Ramos (cell line): ENCODE data around the gene ANG.
"Not testable (repeated sequence)": the region's sequence is repeated elsewhere in the genome, so short reads cannot be mapped to it uniquely, and the experiment has no call there.

Experiments used
- in situ Hi-C: fragments of 300-500 bp; cut with MboI; formaldehyde crosslinking; loops from one replicate; pipeline ENCODE4 v1.14.3; 2022; ENCODE audit warnings: low sequenced_read_pairs; ENCODE audit not compliant: unreplicated experiment

The ANG gene

DNA sequence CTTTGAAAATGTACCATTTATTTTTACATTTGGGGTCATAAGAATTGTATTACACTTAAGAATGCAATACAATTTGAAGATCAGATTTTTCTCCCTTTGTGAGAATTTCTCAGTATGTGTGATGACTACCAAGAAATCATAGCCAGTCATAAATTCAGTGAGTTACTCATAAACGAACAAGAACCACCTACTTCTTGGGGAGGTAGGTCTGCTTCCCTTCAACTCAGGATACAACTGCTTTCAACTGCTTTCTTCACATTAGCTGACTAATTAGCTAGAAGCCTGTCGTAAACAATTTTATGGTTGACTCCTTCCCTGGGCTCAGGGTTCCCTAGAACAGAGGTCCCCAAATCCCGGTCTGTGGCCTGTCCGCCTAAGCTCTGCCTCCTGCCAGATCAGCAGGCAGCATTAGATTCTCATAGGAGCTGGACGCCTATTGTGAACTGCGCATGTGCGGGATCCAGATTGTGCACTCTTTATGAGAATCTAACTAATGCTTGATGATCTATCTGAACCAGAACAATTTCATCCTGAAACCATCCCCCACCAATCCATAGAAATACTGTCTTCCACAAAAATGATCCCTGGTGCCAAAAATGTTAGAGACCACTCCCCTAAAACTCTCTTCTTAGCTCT is 3.7 kb downstream of the ANG start:
- in situ Hi-C loops: no loop called here

DNA sequence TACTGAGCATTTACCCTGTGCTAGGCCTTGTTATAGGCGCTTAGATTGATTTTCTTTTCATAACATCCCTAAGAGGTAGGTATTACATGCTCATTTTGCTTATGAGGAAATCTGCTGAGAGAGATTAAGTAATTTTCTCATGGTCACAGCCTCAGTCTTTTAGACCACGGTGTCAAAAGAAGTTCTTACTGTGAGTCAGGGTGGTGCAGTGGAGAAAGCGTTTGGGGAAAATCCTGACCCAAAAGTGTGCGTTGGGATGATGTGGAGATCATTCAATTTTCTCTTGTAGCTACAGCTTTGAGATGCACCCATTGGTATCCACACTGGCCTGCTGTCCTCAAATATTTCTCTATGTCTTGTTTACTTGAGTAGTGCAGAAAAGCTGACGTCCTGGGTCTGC is 8.2 kb downstream of the ANG start:
- in situ Hi-C loops: no loop called here

DNA sequence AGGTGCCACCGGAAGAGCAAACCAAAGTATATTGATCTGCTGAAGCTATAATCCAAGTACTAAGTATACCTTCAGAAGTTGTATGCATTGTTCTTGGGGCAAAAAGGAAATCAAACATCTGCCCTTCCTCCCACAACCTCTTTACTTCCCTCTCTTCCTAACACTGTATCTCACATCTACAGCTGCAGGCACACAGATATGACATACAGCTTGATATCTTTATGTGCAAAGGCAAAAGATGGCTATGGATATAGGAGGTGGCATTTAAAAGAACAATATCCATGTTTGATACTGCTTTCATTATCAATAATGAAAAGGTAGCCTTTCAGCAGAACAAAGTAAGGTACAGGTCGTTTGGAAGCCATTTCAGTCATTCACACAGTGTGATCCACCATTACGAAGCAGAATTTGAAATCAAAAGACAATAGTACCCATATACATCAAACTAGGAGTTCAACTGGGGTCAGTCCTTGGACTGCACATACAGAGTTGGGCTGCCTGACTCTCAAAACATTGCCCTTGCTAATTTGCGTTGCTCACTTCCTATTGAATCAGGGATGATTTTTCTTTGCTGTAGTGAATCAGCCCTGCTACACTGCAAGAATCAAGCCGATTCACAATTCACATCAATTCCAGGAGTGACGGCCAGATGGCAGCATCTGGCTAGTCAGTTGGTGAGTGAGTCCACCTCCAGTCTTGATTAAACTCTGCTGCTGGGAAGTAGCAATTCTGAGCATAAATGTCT is 8.9 kb downstream of the ANG start:
- in situ Hi-C loops: no loop called here

DNA sequence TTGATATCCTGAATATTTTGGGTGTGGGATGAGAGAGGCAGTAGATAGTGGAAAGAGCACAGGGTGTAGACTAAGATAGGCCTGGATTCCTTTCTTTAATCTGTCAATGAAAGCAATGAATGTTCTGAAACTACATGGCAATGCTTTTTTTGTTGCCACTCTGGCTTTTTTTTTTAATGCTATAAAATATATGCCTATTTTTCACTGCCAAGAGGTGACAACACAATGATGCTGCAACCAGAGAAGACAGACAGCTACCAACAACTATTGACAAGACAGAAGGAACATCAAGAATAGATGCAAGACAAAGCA is 9.4 kb downstream of the ANG start:
- in situ Hi-C loops: no loop called here

DNA sequence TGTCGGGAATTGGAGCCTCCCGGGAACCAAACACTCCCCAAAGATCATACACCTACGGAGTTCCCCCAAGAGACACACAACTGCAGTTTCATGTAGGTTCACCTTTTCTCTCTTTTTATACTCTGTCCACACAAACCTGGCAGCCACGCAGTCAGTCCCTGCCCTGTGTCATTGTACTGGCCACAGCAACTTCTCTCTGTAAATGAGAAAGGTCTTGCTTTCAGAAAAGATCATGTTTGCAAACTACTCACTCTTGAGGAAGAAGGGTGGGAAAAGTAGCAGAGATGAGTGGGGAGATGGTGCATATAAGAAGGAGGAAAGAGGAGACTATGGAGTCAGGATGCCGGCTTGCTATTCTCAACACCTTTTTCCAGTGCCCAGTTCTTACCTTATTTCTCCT is 10.4 kb downstream of the ANG start:
- in situ Hi-C loops: no loop called here

DNA sequence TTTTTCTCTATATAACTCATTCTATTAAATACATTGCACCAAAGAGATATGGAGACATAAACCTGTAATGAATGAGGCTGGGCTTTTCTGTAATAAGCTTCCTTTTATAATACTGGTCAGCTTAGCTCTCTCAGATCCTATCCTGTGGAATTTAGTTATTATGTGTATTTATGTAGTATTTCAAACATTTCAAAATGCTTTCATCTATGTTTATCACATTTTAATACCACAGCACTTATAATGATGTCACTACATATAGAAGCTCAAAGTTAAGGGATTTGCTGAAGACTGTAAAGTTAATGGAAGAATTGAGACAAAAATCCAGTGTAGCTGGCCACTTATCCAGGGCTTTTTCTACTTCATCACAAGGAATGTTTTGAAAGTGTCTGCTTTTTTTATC is 11.4 kb downstream of the ANG start:
- in situ Hi-C loops: no loop called here

DNA sequence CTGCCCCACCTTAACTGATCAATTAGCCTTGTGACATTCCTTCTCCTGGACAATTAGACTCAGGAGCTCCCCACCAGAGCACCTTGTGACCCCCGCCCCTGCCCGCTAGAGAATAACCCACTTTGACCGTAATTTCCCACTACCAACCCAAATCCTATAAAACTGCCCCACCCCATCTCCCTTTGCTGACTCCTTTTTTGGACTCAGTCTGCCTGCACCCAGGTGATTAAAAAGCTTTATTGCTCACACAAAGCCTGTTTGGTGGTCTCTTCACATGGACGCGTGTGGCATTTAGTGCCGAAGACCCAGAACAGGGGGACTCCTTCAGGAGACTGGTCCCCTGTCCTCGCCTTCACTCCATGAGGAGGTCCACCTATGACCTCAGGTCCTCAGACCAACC is 12.4 kb downstream of the ANG start:
- in situ Hi-C loops: not testable (repeated sequence)

DNA sequence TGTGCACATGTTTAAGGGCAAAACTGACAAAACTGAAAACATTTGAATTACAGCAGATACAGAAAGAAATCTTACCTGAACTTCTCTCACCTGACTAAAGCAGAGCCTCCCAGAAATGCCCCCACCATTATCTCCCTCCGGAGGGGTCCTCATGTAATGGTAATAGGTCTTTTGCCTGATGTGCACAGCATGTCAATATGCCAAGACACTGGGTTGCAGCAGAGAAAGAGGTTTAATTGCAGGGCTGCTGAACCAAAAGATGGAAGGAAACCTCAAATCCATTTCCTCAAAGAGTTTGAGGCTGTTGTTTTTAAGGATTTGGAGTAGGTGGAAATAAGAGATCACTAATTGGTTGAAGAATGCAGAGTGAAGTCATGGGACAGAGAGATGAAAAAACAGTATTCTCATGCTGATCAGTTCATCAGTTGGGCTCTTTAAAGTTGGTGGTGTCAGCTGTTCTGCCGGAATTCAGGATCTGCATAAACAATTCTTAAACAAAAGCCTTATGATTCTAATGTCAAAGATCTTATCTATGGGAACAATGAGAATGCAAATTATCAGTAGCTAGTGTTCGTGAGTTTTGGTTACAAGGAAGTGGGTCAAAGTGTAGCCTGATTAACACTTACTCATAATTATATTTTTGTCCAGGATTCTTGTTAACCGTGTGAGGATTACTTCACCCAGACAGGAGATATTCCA is 18.2 kb downstream of the ANG start:
- in situ Hi-C loops: no loop called here

DNA sequence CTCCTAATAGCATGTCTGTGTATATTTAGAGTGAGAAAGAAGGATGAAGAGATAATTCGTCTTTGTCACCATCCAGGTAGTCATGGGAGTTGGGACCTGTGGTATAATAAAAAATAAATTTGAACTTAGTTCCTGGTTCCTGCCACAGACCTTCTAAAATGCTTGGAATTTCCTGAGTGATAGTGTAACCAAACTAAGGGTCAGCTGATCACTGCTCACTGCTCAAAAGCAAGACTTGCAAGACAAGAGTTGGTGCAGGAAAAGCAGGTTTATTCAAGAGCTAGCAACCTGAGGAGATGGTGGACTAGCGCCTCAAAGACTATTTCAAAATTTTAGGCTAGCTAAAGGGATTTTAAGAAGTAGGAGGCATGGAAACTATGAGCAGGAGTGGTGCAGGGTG is 19.1 kb downstream of the ANG start:
- in situ Hi-C loops: no loop called here

DNA sequence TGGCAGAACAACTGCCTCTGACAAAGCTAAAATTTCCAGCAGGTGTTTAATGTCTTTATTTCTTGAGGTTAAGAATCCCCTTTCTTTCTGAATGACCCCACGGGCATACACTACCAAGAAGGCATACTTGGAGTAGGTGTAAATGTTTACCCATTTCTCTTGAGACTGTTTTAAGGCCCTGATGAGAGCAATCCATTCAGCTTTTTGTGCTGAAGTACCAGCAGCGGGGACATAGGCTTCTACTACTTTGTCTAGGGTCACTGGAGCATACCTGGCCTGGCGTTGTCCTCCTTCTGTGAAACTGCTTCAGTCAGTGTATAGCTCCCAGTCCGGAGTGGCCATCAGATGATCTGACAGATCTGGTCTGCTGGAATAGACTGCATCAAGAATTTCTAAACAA is 22.7 kb downstream of the ANG start:
- in situ Hi-C loops: no loop called here

DNA sequence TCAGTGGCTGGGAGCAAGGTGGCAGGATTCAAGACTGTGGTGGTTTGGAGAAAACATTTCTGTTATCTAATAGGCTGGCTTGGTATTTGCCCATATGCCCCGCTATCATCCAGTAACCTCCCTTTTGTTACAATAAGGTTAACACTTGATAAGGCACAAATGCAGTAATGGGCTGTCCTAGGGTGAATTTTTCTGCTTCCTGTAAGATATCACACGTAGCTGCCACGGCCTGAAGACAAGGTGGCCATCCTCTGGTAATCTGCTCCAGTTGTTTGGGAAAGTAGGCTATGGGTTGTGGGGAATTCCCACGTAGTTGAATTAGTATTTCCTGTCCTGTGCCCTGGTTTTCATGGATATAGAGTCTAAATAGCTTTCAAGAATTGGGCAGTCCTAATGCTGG is 23.1 kb downstream of the ANG start:
- in situ Hi-C loops: no loop called here

DNA sequence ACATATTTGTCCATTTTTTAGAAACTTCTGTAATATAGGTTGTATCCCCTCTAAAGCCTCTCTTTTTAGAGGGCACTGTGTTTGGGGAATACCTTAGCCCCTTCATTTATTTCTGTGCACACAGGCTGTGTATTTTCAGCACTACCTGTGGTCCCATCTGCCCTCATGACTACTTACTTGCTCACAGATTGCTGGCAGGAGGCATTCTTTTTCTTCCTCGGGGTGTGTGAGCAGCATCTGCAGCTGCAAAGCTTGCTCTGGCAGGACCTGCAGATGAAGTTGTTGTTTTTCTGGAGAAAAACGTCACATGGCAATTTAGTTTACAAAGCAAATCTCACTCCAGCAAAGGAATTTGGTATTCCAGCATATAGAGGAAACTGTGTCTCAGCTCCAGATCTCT is 24.3 kb downstream of the ANG start:
- in situ Hi-C loops: no loop called here

DNA sequence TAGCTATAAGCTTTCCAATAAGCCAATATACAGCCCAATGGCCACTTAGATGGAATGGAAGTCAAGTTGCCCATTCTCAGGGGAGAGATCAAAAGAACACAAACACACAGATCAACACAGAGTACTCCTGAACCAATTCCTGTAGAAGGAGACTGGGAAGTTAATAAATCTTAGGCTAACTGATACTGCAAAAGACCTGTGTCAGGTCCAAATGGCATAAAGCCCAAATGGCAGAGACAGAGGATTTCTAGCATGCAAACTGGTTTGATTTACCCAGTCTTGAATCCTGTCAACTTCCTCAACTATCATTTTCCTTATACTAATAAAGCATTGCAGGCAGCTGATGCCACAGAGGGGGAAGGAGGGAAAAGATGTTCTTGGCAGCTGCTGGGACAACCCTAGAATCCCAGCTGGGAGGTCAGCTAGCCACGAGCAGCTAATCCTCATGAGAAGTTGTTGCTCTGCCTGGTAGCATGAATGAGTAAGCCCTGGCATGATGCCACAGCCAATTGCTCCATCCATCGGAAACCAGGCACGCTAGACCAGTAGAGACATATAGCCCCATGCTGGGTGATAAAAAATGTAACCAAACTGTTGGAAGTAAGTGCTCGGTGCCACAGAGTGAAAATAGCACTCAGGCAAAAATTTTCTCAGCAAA is 26.2 kb downstream of the ANG start:
- in situ Hi-C loops: no loop called here

DNA sequence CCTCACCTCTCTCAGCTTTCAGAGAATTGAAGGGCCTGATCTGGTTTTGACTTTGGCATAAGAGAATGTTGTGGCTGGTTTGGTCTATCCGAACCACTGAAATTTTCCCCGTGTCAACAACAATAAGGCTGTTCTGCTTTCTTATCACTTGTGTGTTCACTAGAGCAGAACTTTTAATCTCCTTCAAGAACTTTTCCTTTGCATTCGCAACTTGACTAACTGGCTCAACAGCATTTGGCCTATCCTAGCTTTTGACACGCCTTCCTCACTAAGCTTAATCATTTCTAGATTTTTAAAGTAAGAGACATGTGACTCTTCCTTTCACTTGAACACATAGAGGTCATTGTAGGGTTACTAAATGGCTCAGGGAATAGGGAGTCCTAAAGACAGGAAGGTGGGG is 31.2 kb downstream of the ANG start:
- in situ Hi-C loops: no loop called here

DNA sequence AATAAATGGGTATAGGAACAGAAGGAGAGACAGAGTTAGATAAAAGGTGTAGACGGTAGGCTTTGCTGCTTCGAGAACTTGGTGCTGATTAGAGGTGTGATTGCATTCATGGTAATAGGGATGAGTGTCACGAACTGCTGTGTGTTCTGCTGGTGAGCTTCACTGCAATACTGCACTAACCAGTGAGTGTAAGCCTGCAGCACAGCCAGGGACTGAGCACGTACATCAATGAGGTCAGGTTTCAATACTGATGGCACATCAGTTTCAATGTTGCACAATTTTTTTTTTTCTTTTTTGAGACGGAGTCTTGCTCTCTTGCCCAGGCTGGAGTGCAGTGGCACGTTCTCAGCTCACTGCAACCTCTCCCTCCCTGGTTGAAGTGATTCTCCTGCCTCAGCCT is 32.2 kb downstream of the ANG start:
- in situ Hi-C loops: no loop called here

DNA sequence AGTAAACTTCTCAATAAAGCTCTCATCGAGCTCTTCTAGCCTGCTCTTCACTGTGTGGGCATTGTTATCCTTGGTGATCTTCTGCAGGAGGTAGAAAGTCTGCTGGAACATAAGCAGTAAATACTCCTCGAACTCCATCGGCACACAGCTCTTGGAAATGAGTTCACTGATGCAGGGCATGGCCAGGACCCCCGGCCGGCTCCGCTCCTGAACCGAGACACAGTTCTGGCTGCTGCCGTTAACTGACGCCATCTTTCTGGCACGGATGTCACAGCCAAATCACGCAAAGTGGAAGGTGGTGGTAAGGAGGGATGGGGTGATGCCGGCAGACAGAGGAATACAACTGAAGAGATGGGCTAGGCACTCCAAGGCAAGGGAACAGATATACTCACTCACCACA is 33.5 kb downstream of the ANG start:
- in situ Hi-C loops: no loop called here

DNA sequence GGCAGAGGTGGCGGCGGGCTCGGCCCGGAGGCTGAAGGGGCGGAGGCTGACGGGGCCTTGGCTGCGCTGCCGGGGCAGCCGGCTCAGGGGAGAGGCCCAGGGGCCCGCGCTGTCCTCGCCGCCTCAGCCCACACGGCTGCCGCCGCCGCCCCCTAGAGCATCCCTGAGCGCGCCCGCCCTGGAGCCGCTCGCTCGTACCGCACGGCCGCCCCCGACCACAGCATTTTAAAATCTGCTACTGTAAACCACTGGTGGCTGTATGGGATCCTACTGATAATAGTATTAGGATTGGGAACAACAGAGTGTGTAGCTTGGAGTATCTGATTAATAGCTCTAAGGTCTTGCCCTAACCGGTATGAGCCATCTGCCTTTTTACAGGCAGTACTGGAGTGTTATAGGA is 34.9 kb downstream of the ANG start:
- in situ Hi-C loops: no loop called here

DNA sequence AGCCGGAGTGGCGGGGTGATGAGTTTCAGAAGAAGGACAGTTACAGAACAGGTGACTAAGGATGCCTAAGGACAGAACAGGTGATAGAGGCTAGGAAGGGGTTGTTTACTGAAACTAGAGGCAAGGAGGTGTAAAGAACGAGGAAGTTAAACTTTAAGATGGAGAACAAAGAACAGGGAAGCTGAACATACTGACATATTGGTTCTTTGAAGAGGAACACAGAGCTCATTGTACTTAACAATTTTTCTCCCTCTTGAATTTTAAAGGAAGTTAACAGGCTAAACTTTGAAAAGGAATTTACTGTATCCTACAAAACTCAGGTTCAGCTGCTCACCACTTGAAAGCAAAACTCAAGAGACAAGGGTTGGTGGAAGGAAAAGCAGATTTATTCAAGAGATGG is 37.6 kb downstream of the ANG start:
- in situ Hi-C loops: not testable (repeated sequence)

DNA sequence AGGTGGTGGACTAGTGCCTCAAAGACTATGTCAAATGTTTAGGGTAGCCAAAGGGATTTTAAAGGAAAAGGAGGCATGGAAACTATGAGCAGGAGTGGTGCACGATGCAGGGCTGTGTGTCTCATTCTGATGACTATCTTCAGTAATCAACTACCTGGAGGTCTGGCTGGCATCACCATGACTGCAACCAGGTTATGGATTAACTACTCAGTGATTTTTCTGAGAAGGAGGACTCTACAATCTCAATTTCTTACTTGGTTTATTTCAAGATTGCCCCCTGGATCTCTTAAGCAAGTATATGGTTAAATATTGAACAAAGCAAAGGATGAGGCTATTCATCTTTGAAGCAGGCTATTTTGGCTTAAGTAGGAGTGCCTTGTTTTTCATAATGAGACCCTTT is 38.0 kb downstream of the ANG start:
- in situ Hi-C loops: no loop called here

DNA sequence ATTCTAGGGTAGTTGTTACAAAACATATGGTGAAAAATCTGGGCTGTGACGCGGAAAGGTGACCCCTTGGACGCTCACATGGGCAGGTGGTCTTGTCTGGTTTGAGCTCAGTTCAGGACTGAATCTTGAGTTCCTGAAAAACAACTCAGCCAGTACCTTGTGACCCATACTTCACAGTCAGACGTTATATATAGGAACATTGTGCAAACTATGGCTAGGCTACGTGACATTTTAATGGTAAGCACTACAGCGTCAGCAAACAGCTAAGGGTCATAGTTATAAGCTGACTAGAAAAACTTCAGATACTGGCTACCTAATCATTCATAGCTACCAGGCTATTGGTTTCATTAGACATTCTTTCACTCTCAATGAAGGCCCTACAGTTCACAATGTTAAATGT is 42.3 kb downstream of the ANG start:
- in situ Hi-C loops: no loop called here

DNA sequence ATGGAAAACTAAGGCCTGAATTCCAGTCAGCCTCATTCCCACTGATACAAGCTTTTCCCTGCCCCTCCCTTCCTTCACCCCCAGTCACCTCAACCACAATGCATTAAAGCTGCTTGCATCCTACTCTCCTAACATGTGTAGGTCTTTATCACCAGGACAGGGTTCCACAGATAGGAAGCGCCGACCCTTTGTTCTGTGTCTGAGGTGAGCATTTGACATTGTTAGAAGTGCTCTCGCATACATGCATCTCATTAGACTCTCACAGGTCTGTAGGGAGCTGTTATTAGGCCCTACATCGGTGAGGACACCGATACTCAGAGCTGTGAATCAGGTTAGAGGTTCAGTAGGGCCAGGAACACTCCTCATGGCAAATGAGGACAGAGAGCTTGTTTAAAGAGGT is 43.9 kb downstream of the ANG start:
- in situ Hi-C loops: no loop called here
